CD14-positive monocyte (primary cell): ENCODE results near the gene PTPRN2. TPM values are rescaled to one million over a fixed set of nuclear protein-coding genes. Genes with fewer than 3 reads are reported as not detected.

Experiments used
- DNase-seq, 3 donors: peaks; one replicate each; pipeline ENCODE4 v3.0.0-alpha.2; 2011 to 2022
- H2AFZ ChIP-seq: 2 replicates; pipeline ENCODE4 v1.6.0; 2012; ENCODE audit warnings: mild to moderate bottlenecking, low read depth, low read length, inconsistent platforms; ENCODE audit not compliant: insufficient read depth, poor library complexity, severe bottlenecking
- H3K27ac ChIP-seq, 2 donors: 1 replicate in 1 of 2; 2 replicates in 1 of 2; pipeline ENCODE4 v1.5.1; 2012 to 2013; ENCODE audit warnings: low read length in 2 of 2, control low read depth in 1 of 2, inconsistent platforms in 1 of 2, low read depth in 1 of 2, mild to moderate bottlenecking in 1 of 2
- H3K27me3 ChIP-seq, 2 donors: one replicate each; pipeline versions ENCODE4 v1.6.0 to v1.6.1; 2011 to 2013; ENCODE audit warnings: low read length in 2 of 2; ENCODE audit not compliant: control insufficient read depth in 2 of 2, insufficient read depth in 2 of 2
- H3K36me3 ChIP-seq, 2 donors: replicated peaks in 1 of 2; 1 replicate in 1 of 2; 2 replicates in 1 of 2; pipeline versions ENCODE4 v1.5.1 to v1.6.1; 2012 to 2013; ENCODE audit warnings: low read length in 2 of 2, control low read depth in 1 of 2, inconsistent platforms in 1 of 2, mild to moderate bottlenecking in 1 of 2; ENCODE audit not compliant: insufficient read depth in 2 of 2, control insufficient read depth in 1 of 2
- H3K4me1 ChIP-seq, 2 donors: 1 replicate in 1 of 2; 2 replicates in 1 of 2; pipeline versions ENCODE4 v1.5.1 to v1.6.1; 2012 to 2013; ENCODE audit warnings: low read length in 2 of 2, control low read depth in 1 of 2, inconsistent platforms in 1 of 2, mild to moderate bottlenecking in 1 of 2, moderate library complexity in 1 of 2; ENCODE audit not compliant: insufficient read depth in 2 of 2, control insufficient read depth in 1 of 2
- H3K4me2 ChIP-seq: replicated peaks from 2 replicates; pipeline ENCODE3; 2012; ENCODE audit warnings: low read length, moderate library complexity, mild to moderate bottlenecking; ENCODE audit not compliant: poor library complexity, severe bottlenecking; ENCODE audit errors: extremely low read depth
- H3K4me3 ChIP-seq, 3 experiments: fragments of 200-600 bp in 1 of 3; sonication (generic) in 1 of 3; replicated peaks in 1 of 3; 1 replicate in 2 of 3; 2 replicates in 1 of 3; pipeline ENCODE4 v1.5.1; 2011 to 2013; ENCODE audit warnings: low read length in 3 of 3, mild to moderate bottlenecking in 3 of 3, control low read depth in 2 of 3, low read depth in 2 of 3, inconsistent platforms in 1 of 3, moderate library complexity in 1 of 3
- H3K79me2 ChIP-seq: 2 replicates; pipeline ENCODE4 v1.6.0; 2012; ENCODE audit warnings: mild to moderate bottlenecking, control low read depth, inconsistent platforms, low read length, moderate library complexity; ENCODE audit not compliant: insufficient read depth
- H3K9ac ChIP-seq: 2 replicates; pipeline ENCODE4 v1.6.0; 2017; ENCODE audit warnings: low read length, mild to moderate bottlenecking; ENCODE audit not compliant: insufficient read depth, poor library complexity, severe bottlenecking
- H3K9me3 ChIP-seq, 2 donors: replicated peaks in 1 of 2; 1 replicate in 1 of 2; 2 replicates in 1 of 2; pipeline versions ENCODE4 v1.5.1 to v1.6.1; 2012 to 2013; ENCODE audit warnings: low read length in 2 of 2, control low read depth in 1 of 2; ENCODE audit not compliant: control insufficient read depth in 1 of 2, insufficient read depth in 1 of 2
- H4K20me1 ChIP-seq: 2 replicates; pipeline ENCODE4 v1.6.0; 2012; ENCODE audit warnings: mild to moderate bottlenecking, low read length, control low read depth, moderate library complexity; ENCODE audit not compliant: insufficient read depth
- H3K27ac Mint-ChIP-seq, 7 donors: one replicate each; pipeline ENCODE4 v1.8.0; 2020; ENCODE audit warnings: mild to moderate bottlenecking in 7 of 7, mixed read lengths in 7 of 7, moderate library complexity in 6 of 7, inconsistent platforms in 2 of 7
- H3K27me3 Mint-ChIP-seq, 3 donors: one replicate each; pipeline ENCODE4 v1.8.0; 2021 to 2022; ENCODE audit warnings: low read depth in 3 of 3, mild to moderate bottlenecking in 3 of 3, mixed read lengths in 3 of 3, moderate library complexity in 3 of 3, inconsistent platforms in 1 of 3
- H3K36me3 Mint-ChIP-seq, 2 donors: one replicate each; pipeline ENCODE4 v1.8.0; 2020; ENCODE audit warnings: mixed read lengths in 2 of 2, inconsistent platforms in 1 of 2, mild to moderate bottlenecking in 1 of 2
- H3K4me1 Mint-ChIP-seq: one replicate; pipeline ENCODE4 v1.8.0; 2020; ENCODE audit warnings: mild to moderate bottlenecking, mixed read lengths
- H3K4me3 Mint-ChIP-seq, 2 donors: one replicate each; pipeline ENCODE4 v1.8.0; 2020; ENCODE audit warnings: mild to moderate bottlenecking in 2 of 2, mixed read lengths in 2 of 2, moderate library complexity in 1 of 2
- H3K9me3 Mint-ChIP-seq, 7 donors: one replicate each; pipeline ENCODE4 v1.8.0; 2020 to 2022; ENCODE audit warnings: mixed read lengths in 7 of 7, mild to moderate bottlenecking in 6 of 7, moderate library complexity in 6 of 7, inconsistent platforms in 2 of 7
- WGBS: methylation state at CpG from one replicate; pipeline ENCODE4 v1.1.5; 2013; ENCODE audit warnings: missing lambda C conversion rate; ENCODE audit not compliant: insufficient coverage; 5-methylcytosine and 5-hydroxymethylcytosine counted together
- intact Hi-C, 2 donors: fragments of 100-400 bp; cut with micrococcal nuclease; formaldehyde crosslinking; loops; one replicate each; pipeline versions ENCODE4 v1.15.0 to v1.15.1; 2023
- polyA plus RNA-seq, 3 donors: library from polyadenylated mRNA; depleted of rRNA in 1 of 3; unstranded in 2 of 3; stranded (reverse) in 1 of 3; fragments of 300-500 nt in 2 of 3; fragments of >200 nt in 1 of 3; fragmentation: Illumina TruSeq in 2 of 3; gene quantifications; 1 replicate in 2 of 3; 2 replicates in 1 of 3; pipeline ENCODE4 v1.2.3, GENCODE V29; 2012 to 2021
- TF ChIP-seq, protein P1 (sequence below): fragments of 200-600 bp; IDR thresholded peaks from one replicate; pipeline ENCODE4 v1.8.0; 2022; ENCODE audit warnings: antibody characterized with exemption, mild to moderate bottlenecking

Gene PTPRN2
- polyA plus RNA-seq, 3 donors, result 0.25 to 1.4 (median 0.97) TPM

DNA sequence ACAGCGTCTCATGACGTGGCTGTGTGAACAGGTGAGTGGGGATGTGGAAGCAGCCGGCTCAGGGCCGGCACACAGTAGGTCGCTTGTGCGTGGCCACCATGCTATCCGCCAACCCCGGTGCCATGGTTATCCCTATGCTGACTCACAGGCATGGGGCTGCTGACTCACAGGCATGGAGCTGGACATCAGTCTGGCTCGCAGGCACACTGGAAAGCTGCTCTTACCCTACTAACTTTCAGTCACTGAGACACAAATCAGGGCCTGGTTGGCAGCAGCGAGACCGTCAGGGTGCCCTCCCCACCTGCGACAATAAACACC is 341.9 kb downstream of the PTPRN2 start:
- 96% methylated on average over 8 of the region's 12 CpGs for WGBS
- intact Hi-C loops, result no loop called here
- Mint-ChIP-seq H3K27me3 (peaks cover 0 to 1% (median 0%) of the 10 kb centered on the region in 3 donors), H3K27ac (no peak overlapping the region), H3K4me3 (no peak overlapping the region), H3K4me1 (no peaks in the 10 kb centered on the region), H3K36me3 (no peaks in the 10 kb centered on the region), H3K9me3 (peaks cover 3 to 24% (median 17%) of the 10 kb centered on the region in 7 donors)
- Histone ChIP-seq H3K4me2 (no peak overlapping the region), H3K79me2 (no peaks in the 10 kb centered on the region), H3K4me1 (no peaks in the 10 kb centered on the region), H3K9me3 (peaks cover 53% of the 10 kb centered on the region in 2 donors), H3K27me3 (no peaks in the 10 kb centered on the region), H3K4me3 (no peak overlapping the region), H3K27ac (no peak overlapping the region), H2AFZ (no peak overlapping the region), H4K20me1 (no peaks in the 10 kb centered on the region), H3K36me3 (no peaks in the 10 kb centered on the region), H3K9ac (no peak overlapping the region)
- no peak for DNase-seq
- TF ChIP-seq, protein P1, sequence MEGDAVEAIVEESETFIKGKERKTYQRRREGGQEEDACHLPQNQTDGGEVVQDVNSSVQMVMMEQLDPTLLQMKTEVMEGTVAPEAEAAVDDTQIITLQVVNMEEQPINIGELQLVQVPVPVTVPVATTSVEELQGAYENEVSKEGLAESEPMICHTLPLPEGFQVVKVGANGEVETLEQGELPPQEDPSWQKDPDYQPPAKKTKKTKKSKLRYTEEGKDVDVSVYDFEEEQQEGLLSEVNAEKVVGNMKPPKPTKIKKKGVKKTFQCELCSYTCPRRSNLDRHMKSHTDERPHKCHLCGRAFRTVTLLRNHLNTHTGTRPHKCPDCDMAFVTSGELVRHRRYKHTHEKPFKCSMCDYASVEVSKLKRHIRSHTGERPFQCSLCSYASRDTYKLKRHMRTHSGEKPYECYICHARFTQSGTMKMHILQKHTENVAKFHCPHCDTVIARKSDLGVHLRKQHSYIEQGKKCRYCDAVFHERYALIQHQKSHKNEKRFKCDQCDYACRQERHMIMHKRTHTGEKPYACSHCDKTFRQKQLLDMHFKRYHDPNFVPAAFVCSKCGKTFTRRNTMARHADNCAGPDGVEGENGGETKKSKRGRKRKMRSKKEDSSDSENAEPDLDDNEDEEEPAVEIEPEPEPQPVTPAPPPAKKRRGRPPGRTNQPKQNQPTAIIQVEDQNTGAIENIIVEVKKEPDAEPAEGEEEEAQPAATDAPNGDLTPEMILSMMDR, result no peak

DNA sequence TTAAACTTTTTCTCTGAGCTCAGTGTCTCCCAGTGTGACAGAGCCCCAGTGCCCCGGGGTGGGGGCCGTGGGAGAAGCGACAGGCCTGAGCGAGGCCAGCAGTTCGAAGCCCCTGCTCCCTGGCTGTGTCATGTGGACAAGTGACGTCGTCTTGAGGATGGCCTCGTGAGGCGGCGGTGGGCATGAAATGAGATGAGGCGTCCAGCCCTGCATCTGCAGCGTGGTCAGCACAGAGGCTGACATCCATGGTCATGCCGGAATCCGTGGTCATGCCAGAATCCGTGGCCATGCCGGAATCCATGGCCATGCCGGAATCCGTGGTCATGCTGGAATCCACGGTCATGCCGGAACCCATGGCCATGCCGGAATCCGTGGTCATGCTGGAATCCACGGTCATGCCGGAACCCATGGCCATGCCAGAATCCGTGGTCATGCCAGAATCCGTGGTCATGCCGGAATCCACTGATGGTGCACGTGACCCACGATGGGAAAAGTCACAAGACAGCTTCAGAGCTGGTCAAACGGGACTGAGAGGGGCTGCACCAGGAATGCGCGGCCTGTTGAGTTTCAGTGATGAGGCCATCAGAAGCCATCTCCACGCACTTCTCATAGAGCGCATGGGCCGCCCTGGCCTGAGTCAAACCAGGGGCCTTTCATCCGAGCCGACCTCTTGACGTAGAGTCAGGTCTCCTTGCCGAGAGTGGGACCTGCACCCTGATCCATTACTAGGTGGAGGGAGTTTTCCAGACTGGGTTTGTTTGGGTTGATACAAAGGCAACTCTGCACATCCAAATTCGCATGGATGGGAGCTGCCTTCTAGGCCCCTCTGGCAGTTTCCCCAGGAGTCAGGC is 342.5 kb downstream of the PTPRN2 start:
- Mint-ChIP-seq H3K9me3 (peaks cover 3 to 24% (median 17%) of the 10 kb centered on the region in 7 donors), H3K36me3 (no peaks in the 10 kb centered on the region), H3K4me1 (no peaks in the 10 kb centered on the region), H3K27me3 (peaks cover 0 to 1% (median 0%) of the 10 kb centered on the region in 3 donors), H3K4me3 (no peak overlapping the region), H3K27ac (no peak overlapping the region)
- Histone ChIP-seq H3K4me1 (no peaks in the 10 kb centered on the region), H3K27me3 (no peaks in the 10 kb centered on the region), H3K36me3 (no peaks in the 10 kb centered on the region), H3K9me3 (peaks cover 53% of the 10 kb centered on the region in 2 donors), H4K20me1 (no peaks in the 10 kb centered on the region), H3K4me3 (no peak overlapping the region), H3K27ac (no peak overlapping the region), H2AFZ (no peak overlapping the region), H3K79me2 (no peaks in the 10 kb centered on the region), H3K4me2 (no peak overlapping the region), H3K9ac (no peak overlapping the region)
- 98% methylated on average over 33 of the region's 40 CpGs for WGBS
- DNase-seq, result no peak
- intact Hi-C loops, result no loop called here
- TF ChIP-seq, protein P1, result no peak
